NB4 (cell line): Measurements from ENCODE around the gene CDH4.
A peak's percentile ranks its signal among the peaks of the same experiment; 100 is the strongest.

Experiments
- POLR2A ChIP-seq: IDR thresholded peaks from 2 replicates; pipeline ENCODE4 v1.6.1; 2011; ENCODE audit warnings: mild to moderate bottlenecking; ENCODE audit not compliant: insufficient read length; ENCODE audit errors: extremely low read depth
- TF ChIP-seq, protein P1 (sequence below): IDR thresholded peaks from one replicate; pipeline ENCODE4 v1.5.1; 2012; ENCODE audit warnings: low read depth, low read length
- TF ChIP-seq, protein P2 (sequence below): IDR thresholded peaks from 2 replicates; pipeline ENCODE4 v1.6.1; 2011; ENCODE audit warnings: low read depth, low read length

DNA sequence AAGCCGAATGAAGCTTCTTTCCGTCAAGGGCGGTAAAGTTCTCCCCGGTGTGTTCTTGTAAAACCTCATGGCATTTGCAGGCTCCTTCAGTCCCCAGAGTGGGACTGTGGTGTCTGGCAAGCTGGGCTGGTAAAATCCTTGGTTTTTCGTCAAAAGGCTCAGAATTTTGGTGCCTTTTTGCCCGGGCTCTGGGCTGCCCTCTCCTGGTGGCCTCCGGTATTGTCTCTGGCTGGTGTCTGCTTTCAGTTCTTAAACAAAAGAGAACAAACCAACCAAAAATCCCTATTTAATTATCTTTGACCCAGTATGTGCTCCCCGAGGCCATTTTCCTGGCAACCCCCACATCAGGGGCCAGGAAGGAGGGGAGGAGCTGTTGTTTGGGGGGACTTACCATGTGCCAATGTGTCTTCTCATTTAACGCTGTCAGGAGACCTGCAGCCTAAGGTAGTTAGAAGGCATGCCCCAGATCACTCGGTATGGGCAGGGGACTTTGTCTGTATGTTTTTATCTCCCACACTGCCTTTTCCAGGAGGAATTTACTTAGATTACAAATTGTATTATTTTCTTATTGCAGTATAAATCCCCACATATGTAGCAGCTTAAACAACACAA lies 11.1 kb downstream of the CDH4 start:
- TF ChIP-seq, protein P1, sequence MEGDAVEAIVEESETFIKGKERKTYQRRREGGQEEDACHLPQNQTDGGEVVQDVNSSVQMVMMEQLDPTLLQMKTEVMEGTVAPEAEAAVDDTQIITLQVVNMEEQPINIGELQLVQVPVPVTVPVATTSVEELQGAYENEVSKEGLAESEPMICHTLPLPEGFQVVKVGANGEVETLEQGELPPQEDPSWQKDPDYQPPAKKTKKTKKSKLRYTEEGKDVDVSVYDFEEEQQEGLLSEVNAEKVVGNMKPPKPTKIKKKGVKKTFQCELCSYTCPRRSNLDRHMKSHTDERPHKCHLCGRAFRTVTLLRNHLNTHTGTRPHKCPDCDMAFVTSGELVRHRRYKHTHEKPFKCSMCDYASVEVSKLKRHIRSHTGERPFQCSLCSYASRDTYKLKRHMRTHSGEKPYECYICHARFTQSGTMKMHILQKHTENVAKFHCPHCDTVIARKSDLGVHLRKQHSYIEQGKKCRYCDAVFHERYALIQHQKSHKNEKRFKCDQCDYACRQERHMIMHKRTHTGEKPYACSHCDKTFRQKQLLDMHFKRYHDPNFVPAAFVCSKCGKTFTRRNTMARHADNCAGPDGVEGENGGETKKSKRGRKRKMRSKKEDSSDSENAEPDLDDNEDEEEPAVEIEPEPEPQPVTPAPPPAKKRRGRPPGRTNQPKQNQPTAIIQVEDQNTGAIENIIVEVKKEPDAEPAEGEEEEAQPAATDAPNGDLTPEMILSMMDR: peak; percentile 96
- TF ChIP-seq, protein P2, sequence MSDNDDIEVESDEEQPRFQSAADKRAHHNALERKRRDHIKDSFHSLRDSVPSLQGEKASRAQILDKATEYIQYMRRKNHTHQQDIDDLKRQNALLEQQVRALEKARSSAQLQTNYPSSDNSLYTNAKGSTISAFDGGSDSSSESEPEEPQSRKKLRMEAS: no peak
- TF ChIP-seq POLR2A: no peak
